ENCODE data around the gene DCHS2.

DNA sequence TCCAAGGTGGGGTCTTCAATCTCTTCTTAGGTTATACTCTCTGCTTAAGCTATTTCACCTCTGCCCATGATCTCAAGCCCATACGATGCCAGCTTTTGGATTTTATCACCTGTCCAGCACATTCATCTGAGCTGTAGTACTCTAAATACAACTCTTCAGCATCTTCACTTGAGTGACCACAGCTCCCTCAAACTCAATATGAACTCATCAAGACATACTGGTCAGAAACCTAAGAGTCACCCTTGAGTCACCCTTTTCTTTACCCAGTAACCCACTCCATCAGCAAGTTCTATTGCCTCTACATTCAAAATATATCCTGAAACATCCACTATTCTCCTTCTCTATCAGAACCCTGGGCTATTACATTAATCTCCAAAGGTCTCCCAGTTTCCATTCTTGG is 69.4 kb downstream of the DCHS2 start:
- no peak for TF ChIP-seq POLR2A (IDR thresholded peaks at IDR 0.05)
- TF ChIP-seq, protein P1, sequence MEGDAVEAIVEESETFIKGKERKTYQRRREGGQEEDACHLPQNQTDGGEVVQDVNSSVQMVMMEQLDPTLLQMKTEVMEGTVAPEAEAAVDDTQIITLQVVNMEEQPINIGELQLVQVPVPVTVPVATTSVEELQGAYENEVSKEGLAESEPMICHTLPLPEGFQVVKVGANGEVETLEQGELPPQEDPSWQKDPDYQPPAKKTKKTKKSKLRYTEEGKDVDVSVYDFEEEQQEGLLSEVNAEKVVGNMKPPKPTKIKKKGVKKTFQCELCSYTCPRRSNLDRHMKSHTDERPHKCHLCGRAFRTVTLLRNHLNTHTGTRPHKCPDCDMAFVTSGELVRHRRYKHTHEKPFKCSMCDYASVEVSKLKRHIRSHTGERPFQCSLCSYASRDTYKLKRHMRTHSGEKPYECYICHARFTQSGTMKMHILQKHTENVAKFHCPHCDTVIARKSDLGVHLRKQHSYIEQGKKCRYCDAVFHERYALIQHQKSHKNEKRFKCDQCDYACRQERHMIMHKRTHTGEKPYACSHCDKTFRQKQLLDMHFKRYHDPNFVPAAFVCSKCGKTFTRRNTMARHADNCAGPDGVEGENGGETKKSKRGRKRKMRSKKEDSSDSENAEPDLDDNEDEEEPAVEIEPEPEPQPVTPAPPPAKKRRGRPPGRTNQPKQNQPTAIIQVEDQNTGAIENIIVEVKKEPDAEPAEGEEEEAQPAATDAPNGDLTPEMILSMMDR (IDR thresholded peaks at IDR 0.05) = no peak
